ENCODE data around the gene GABBR1. TPM values are rescaled to one million over a fixed set of nuclear protein-coding genes. Genes with fewer than 3 reads are reported as not detected.

Gene GABBR1
- total RNA-seq, 6 experiments from 2014 or later: 13.5 to 17.9 (median 17.4) TPM

DNA sequence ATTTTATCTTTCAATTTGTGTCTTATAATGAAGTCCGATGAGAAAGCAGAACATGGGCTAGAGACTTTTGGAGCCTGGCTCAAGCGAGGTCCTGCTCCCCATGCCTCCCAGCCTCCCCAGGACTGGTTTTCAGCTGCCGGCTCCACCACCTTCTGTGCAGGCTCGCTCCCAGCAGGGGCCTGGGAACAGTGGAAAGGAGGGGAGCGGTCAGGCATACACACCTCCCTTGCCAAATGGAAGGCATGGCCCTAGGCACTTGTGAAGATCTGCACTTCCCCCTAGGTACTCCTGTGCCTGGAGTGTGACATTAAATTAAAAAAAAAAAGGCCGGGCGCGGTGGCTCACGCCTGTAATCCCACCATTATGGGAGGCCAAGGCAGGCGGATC, 19.2 kb upstream of the GABBR1 start:
- no peak overlapping the region for H3K27ac Mint-ChIP-seq
- peaks cover 9% of the 10 kb centered on the region; the same call in 1 of the 2 replicates for H3K27me3 Mint-ChIP-seq (ENCODE audit: insufficient read depth)
- DNase-seq: no peak
- H3K4me1 Mint-ChIP-seq (ENCODE audit: low read depth): peaks cover 5% of the 10 kb centered on the region; the same call in 1 of the 2 replicates
- H3K9me3 Mint-ChIP-seq: no peaks in the 10 kb centered on the region
- H3K36me3 Mint-ChIP-seq (ENCODE audit: low read depth): no peaks in the 10 kb centered on the region
- H3K4me3 Mint-ChIP-seq: no peak overlapping the region
- TF ChIP-seq, protein P1, sequence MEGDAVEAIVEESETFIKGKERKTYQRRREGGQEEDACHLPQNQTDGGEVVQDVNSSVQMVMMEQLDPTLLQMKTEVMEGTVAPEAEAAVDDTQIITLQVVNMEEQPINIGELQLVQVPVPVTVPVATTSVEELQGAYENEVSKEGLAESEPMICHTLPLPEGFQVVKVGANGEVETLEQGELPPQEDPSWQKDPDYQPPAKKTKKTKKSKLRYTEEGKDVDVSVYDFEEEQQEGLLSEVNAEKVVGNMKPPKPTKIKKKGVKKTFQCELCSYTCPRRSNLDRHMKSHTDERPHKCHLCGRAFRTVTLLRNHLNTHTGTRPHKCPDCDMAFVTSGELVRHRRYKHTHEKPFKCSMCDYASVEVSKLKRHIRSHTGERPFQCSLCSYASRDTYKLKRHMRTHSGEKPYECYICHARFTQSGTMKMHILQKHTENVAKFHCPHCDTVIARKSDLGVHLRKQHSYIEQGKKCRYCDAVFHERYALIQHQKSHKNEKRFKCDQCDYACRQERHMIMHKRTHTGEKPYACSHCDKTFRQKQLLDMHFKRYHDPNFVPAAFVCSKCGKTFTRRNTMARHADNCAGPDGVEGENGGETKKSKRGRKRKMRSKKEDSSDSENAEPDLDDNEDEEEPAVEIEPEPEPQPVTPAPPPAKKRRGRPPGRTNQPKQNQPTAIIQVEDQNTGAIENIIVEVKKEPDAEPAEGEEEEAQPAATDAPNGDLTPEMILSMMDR (IDR thresholded peaks at IDR 0.05): no peak

DNA sequence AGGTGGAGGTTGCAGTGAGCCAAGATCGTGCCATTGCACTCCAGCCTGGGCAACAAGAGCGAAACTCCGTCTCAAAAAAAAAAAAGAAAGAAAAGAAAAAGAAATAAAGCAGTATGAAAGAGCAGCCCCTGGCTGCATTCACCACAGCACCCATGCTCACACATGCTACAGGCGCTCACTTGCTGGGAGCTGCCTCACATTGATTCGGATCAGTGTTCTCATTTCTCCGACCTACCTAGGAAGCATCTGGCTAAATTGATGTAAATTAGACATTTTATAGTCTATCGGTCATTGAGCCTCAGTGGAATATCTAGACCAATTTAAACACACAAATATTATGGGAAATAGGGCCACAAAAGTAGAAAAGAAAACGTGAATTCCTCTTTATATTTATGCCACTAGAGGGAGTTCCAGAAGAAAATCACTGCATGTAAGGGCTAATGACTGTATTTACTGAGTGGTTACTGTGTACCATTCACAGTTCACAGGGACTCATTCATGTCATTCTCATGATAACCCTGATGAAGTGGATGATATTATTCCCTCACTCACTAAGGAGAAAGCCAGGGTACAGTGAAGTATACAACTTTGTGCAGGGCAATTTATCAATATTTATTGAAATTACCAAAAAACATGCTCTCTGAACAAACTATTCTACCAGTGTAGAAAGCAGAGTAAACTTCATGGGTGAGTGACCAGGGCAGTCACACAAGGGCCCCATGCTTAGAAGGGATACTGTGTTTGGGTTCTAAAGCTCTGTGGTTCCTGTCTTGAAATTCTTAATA, 18.6 kb upstream of the GABBR1 start:
- H3K4me1 Mint-ChIP-seq (ENCODE audit: low read depth): peaks cover 5% of the 10 kb centered on the region; the same call in 1 of the 2 replicates
- no peaks in the 10 kb centered on the region for H3K9me3 Mint-ChIP-seq
- H3K36me3 Mint-ChIP-seq (ENCODE audit: low read depth): no peaks in the 10 kb centered on the region
- H3K27ac Mint-ChIP-seq: no peak overlapping the region
- no peak overlapping the region for H3K4me3 Mint-ChIP-seq
- TF ChIP-seq, protein P1 (IDR thresholded peaks at IDR 0.05): peak; percentile 86
- peak; percentile 48 for DNase-seq
- peaks cover 11% of the 10 kb centered on the region for H3K27me3 Mint-ChIP-seq (ENCODE audit: insufficient read depth)

DNA sequence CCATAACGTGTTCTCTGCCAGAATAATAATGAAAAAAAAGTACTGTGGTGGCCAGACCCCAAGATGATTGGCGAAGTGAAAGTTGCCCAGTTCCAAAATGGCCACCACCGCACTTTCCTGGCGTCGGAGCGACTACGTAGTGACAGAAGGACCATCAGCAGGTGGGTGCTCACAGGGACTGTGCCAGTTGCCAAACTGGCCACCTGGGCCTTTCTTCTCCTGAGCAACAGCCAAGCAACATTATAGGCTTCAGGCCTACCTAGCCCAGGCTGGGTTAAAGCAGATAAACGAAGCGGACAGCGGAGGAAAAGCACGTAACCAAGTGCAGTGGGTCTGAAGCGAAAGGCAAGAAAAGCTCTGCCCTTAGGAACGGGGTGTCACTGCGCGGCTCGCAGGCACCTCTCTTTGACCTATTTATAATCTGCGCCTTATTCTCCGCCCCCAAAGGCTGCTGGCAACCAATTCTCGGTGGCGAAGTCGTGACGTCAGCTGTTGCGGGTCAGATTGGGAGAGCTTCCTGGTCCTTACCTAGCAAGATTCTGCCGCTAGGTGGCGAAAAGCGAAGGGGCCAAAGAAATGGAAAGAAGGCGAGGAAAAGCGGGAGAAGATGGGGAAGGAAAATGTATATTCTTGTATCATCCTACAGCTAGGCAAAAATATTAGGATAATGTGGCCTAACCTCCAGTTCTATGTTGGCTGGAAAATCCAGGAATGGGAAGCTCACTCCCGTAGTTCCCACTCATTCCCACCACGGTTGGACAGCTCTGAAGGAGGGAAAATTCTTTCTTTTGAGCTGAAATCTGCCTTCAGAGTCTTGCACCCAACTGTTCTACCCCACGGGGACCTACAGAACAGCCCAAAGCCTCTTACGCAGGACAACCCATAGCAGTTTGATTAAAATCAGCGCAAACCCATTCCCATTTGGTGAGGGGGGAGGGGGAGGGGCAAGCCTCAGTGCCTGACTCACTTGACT, 17.0 kb upstream of the GABBR1 start:
- Mint-ChIP-seq H3K4me1 (ENCODE audit: low read depth) (peaks cover 5% of the 10 kb centered on the region; the same call in 1 of the 2 replicates), H3K9me3 (no peaks in the 10 kb centered on the region), H3K36me3 (ENCODE audit: low read depth) (no peaks in the 10 kb centered on the region), H3K27me3 (ENCODE audit: insufficient read depth) (peaks cover 6% of the 10 kb centered on the region), H3K4me3 (peak overlapping the region; percentile 94), H3K27ac (peak overlapping the region; percentile 96)
- peak; percentile 96 for DNase-seq
- TF ChIP-seq, protein P1 (IDR thresholded peaks at IDR 0.05): peak; percentile 96

- no peaks in the 10 kb centered on the region for H3K9me3 Mint-ChIP-seq
- no peaks in the 10 kb centered on the region for H3K36me3 Mint-ChIP-seq (ENCODE audit: low read depth)
- DNase-seq: peak; percentile 43
- no peak overlapping the region for H3K4me3 Mint-ChIP-seq
- H3K27me3 Mint-ChIP-seq (ENCODE audit: insufficient read depth): peaks cover 5% of the 10 kb centered on the region
- peaks cover 5% of the 10 kb centered on the region; the same call in 1 of the 2 replicates for H3K4me1 Mint-ChIP-seq (ENCODE audit: low read depth)
- H3K27ac Mint-ChIP-seq: no peak overlapping the region
- TF ChIP-seq, protein P1 (IDR thresholded peaks at IDR 0.05): peak; percentile 72
These were observed 15.1 kb upstream of the GABBR1 start for GRCh38 chr6:29647927-29648642.

All from HFFc6 (cell line).